ENCODE results near the gene NSMF.

DNA sequence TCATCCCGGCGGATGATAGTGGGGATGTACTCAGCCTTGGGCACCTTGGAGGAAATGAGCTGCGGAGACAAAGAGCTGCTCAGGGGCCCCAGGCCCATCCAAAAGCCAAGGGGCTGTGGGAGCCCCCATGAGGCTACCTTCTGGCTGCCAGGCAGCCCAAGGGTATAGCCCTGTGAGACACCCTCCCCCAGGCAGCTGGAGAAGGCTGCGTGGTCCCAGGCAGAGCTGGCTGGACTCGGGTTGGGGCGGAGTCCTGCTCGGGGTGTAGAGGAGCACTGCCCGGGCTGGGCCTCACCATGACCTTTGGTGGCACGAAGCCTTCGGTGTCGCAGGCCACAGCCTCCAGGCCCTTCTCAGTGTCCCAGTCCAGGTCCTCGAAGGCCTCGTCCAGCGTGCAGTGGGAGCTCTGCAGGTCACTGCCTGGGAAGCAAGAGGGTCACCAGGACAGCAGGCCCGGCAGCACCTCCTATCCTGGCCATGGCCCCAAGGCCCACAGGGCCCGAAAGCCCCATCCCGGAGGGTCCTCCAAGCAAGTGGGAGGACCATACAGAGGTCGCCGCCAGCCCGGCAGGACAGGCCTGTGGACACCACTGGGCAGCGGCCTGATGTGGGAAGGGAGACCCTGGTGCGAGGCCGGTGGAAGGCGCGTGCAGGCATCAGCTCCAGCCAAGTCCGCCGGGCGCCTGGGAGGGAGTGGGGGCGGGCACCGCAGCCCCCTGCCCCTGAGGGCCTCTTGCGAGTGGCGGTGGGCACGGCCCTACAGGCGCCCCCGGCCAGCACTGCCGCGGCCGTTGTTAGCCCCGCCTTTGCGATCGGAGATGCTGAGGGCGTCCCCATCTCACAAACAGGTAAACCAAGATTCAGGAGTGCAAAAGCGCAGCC is 6.1 kb downstream of the NSMF start:
- TF ChIP-seq SREBF2 (IDR thresholded peaks at IDR 0.05; ENCODE audit: low read length), result no peak
- no peak for TF ChIP-seq POLR2AphosphoS2 (IDR thresholded peaks at IDR 0.05; ENCODE audit: low read depth, low read length)
- no peak for TF ChIP-seq TCF3 (IDR thresholded peaks at IDR 0.05; ENCODE audit: borderline replicate concordance, insufficient read depth, low read depth, low read length)
- no peak for TF ChIP-seq EP300 (IDR thresholded peaks at IDR 0.05; ENCODE audit: borderline replicate concordance in 1 of 2, control insufficient read depth in 1 of 2, low read depth in 2 of 2, low read length in 2 of 2)
- TF ChIP-seq HDGF (IDR thresholded peaks at IDR 0.05), result no peak
- TF ChIP-seq JUND (IDR thresholded peaks at IDR 0.05; ENCODE audit: low read depth, low read length), result no peak
- TF ChIP-seq DPF2 (IDR thresholded peaks at IDR 0.05), result no peak
- TF ChIP-seq, protein P1, sequence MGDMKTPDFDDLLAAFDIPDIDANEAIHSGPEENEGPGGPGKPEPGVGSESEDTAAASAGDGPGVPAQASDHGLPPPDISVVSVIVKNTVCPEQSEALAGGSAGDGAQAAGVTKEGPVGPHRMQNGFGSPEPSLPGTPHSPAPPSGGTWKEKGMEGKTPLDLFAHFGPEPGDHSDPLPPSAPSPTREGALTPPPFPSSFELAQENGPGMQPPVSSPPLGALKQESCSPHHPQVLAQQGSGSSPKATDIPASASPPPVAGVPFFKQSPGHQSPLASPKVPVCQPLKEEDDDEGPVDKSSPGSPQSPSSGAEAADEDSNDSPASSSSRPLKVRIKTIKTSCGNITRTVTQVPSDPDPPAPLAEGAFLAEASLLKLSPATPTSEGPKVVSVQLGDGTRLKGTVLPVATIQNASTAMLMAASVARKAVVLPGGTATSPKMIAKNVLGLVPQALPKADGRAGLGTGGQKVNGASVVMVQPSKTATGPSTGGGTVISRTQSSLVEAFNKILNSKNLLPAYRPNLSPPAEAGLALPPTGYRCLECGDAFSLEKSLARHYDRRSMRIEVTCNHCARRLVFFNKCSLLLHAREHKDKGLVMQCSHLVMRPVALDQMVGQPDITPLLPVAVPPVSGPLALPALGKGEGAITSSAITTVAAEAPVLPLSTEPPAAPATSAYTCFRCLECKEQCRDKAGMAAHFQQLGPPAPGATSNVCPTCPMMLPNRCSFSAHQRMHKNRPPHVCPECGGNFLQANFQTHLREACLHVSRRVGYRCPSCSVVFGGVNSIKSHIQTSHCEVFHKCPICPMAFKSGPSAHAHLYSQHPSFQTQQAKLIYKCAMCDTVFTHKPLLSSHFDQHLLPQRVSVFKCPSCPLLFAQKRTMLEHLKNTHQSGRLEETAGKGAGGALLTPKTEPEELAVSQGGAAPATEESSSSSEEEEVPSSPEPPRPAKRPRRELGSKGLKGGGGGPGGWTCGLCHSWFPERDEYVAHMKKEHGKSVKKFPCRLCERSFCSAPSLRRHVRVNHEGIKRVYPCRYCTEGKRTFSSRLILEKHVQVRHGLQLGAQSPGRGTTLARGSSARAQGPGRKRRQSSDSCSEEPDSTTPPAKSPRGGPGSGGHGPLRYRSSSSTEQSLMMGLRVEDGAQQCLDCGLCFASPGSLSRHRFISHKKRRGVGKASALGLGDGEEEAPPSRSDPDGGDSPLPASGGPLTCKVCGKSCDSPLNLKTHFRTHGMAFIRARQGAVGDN (IDR thresholded peaks at IDR 0.05), result no peak
- TF ChIP-seq NFYB (IDR thresholded peaks at IDR 0.05; ENCODE audit: insufficient read depth, low read depth, low read length), result no peak
- TF ChIP-seq IKZF1 (conservative IDR thresholded peaks at IDR 0.05), result no peak
- TF ChIP-seq YY1 (IDR thresholded peaks at IDR 0.05; ENCODE audit: low read depth, low read length), result no peak
